CD4-positive, alpha-beta T cell treated with Interleukin-15 for 4 hours (primary cell): Measurements from ENCODE around the gene HPCA.
A peak's percentile ranks its signal among the peaks of the same experiment; 100 is the strongest.

Experiments used
- DNase-seq: peaks from one replicate; pipeline ENCODE4 v3.0.0-alpha.2; 2020; ENCODE audit warnings: low spot score

The HPCA gene

DNA sequence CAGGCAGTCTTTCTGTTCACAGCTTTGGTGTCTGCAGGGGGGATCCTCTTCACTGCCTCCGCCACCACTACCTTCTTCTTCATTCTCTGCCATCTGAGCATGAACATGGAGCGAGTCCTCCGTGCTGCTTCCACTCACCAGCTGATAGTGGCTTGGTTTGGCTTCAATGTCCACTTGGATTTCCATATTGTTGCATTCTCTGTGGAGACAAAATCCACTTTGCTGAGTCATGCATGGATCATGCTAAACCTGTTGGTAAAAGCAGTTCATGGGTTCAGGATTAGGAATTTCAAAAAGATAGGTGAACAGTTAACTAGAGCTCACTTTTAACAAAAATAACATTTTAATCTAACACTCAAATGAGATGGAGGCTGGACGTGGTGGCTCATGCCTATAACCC is 50.8 kb downstream of the HPCA start:
- DNase-seq, result no peak

DNA sequence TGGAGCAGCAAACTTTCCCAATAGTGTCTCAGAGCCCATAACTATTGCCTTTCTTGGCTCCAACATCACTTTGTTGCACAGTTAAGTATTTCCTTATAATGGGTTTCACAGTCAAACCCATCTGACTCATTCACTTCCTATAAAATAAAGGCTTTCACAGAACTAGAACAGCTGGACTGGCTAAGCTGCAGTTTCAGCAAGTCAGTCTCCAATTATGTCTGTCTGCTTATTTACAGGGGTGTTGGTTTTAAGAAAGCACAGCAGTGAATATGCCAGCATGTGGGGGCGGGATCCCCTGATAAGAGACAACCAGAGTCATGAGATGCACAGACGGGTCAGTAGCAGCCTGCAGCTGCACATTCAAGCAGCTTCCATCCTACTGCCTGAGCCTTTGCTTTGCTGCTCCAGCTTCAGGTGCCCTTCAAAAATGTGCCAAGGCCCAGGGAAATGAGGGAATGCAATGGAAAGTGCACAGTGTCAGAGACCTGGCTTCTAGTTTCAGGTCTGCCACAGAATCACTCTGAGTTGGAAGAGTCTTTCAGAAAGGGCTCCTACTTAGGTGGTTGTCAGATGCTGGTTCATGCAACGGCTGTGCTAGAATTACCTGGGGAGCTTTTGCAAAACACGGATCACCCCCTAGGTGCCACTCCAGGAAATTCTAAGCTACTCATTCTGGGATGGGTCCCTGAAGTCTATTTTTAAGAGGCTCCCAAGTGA is 53.5 kb downstream of the HPCA start:
- DNase-seq, result peak; percentile 15

DNA sequence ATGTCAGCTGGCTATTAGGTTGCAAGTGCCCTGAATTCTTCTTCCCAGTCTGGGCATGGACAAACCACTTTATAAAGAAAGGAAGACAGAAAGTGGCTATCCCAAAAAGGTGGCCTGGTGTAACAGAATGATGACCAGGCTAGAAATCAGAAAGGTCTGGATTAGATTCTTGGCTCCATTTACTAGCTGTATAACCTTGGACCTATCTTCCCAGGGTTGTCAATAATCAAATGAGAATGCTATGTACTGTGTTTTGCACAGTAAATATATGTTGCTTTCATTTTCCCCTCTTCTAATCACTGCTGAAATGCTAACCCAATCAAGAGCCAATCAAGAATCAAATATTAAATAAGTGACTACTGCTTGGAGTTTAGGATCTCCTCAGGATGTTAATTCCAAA is 57.9 kb downstream of the HPCA start:
- no peak for DNase-seq
